Body of pancreas (tissue), 4 donors: Measurements from ENCODE around the gene KIAA1328. TPM values are rescaled to one million over a fixed set of nuclear protein-coding genes. Genes with fewer than 3 reads are reported as not detected.

Experiments
- ATAC-seq: fragments of 150-250 bp; one replicate; pipeline ENCODE4 v1.9.1; 2016
- DNase-seq, 4 donors: peaks; one replicate each; pipeline ENCODE4 v3.0.0-alpha.2; 2019
- H3K27ac ChIP-seq, 4 donors: fragments of 200-600 bp; sonication (generic); 1 replicate in 3 of 4; 2 replicates in 1 of 4; pipeline versions ENCODE4 v1.5.1 to v1.6.1; 2016 to 2019; ENCODE audit warnings: mild to moderate bottlenecking in 1 of 4, mixed read lengths in 1 of 4, moderate library complexity in 1 of 4
- H3K27me3 ChIP-seq, 2 donors: fragments of 200-600 bp; sonication (generic); one replicate each; pipeline ENCODE4 v1.6.0; 2016; ENCODE audit warnings: mild to moderate bottlenecking in 1 of 2
- H3K36me3 ChIP-seq, 2 donors: fragments of 200-600 bp; sonication (generic); replicated peaks in 1 of 2; 2 replicates each; pipeline ENCODE4 v1.5.1; 2016; ENCODE audit warnings: low read depth in 2 of 2; ENCODE audit not compliant: insufficient read depth in 1 of 2
- H3K4me1 ChIP-seq: fragments of 200-600 bp; sonication (generic); one replicate; pipeline ENCODE4 v1.6.0; 2016
- H3K4me3 ChIP-seq, 2 donors: fragments of 200-600 bp; sonication (generic); 1 replicate in 1 of 2; 2 replicates in 1 of 2; pipeline ENCODE4 v1.5.1; 2016 to 2019
- H3K9me3 ChIP-seq, 3 donors: fragments of 200-600 bp; sonication (generic); 1 replicate in 2 of 3; 2 replicates in 1 of 3; pipeline ENCODE4 v1.5.1; 2016
- CTCF ChIP-seq, 7 experiments: fragments of 450-650 bp in 4 of 7; fragments of 200-600 bp in 3 of 7; sonication (generic) in 3 of 7; IDR thresholded peaks; one replicate each; pipeline ENCODE4 v1.5.1; 2016 to 2019; ENCODE audit warnings: antibody characterized with exemption in 7 of 7
- POLR2A ChIP-seq, 3 donors: fragments of 450-650 bp; IDR thresholded peaks; one replicate each; pipeline ENCODE4 v1.6.1; 2016; ENCODE audit warnings: antibody characterized with exemption in 3 of 3, mild to moderate bottlenecking in 2 of 3
- WGBS, 2 donors: methylation state at CpG; one replicate each; pipeline ENCODE4 v1.1.5; 2017; 5-methylcytosine and 5-hydroxymethylcytosine counted together
- intact Hi-C: fragments of 100-400 bp; cut with DNase I; formaldehyde crosslinking; loops from one replicate; pipeline ENCODE4 v1.15.1; 2023
- total RNA-seq, 2 donors: library from RNA; depleted of rRNA; stranded (reverse); fragments of >200 nt; gene quantifications; one replicate each; pipeline ENCODE4 v1.1.0, GENCODE V29; 2016

The KIAA1328 gene
- total RNA-seq, 2 donors from 2014 or later, result 10.9 to 21.8 TPM

- H3K4me3 ChIP-seq, result no peak overlapping the region
- H3K9me3 ChIP-seq, result no peaks in the 10 kb centered on the region
- no peaks in the 10 kb centered on the region for H3K36me3 ChIP-seq
- intact Hi-C loops, result no loop called here
- H3K27me3 ChIP-seq, result no peaks in the 10 kb centered on the region
- H3K4me1 ChIP-seq, result no peaks in the 10 kb centered on the region
- DNase-seq (no peak), ATAC-seq (no peak)
- no peak overlapping the region for H3K27ac ChIP-seq
- no peak for TF ChIP-seq CTCF (IDR thresholded peaks at IDR 0.05)
These were observed 60.8 kb downstream of the KIAA1328 start for GRCh38 chr18:36889742-36890141.

- TF ChIP-seq POLR2A (IDR thresholded peaks at IDR 0.05), result no peak
- TF ChIP-seq CTCF (IDR thresholded peaks at IDR 0.05), result no peak
- Histone ChIP-seq H3K4me1 (no peaks in the 10 kb centered on the region), H3K36me3 (no peaks in the 10 kb centered on the region), H3K27ac (no peak overlapping the region), H3K4me3 (no peak overlapping the region), H3K9me3 (no peaks in the 10 kb centered on the region), H3K27me3 (no peaks in the 10 kb centered on the region)
- WGBS, 2 donors, result 88 to 91% methylated on average over 3 of the region's 3 CpGs
- intact Hi-C loops, result no loop called here
- DNase-seq (no peak), ATAC-seq (no peak)
These were observed 61.7 kb downstream of the KIAA1328 start for GRCh38 chr18:36890598-36890997.

- intact Hi-C loops, result no loop called here
- Histone ChIP-seq H3K4me3 (no peak overlapping the region), H3K9me3 (no peaks in the 10 kb centered on the region), H3K36me3 (no peaks in the 10 kb centered on the region), H3K4me1 (no peaks in the 10 kb centered on the region), H3K27me3 (no peaks in the 10 kb centered on the region), H3K27ac (no peak overlapping the region)
- TF ChIP-seq CTCF (IDR thresholded peaks at IDR 0.05) (no peak), POLR2A (IDR thresholded peaks at IDR 0.05) (no peak)
- no peak for DNase-seq
- no peak for ATAC-seq
- 74 to 95% methylated on average over 5 of the region's 5 CpGs for WGBS, 2 donors
These were observed 64.3 kb downstream of the KIAA1328 start for GRCh38 chr18:36893227-36893626.

- WGBS, 2 donors, result 85 to 86% methylated on average over 4 of the region's 4 CpGs
- Histone ChIP-seq H3K4me1 (no peaks in the 10 kb centered on the region), H3K27ac (no peak overlapping the region), H3K9me3 (no peaks in the 10 kb centered on the region), H3K27me3 (no peaks in the 10 kb centered on the region), H3K36me3 (no peaks in the 10 kb centered on the region), H3K4me3 (no peak overlapping the region)
- DNase-seq, result no peak
- TF ChIP-seq POLR2A (IDR thresholded peaks at IDR 0.05) (no peak), CTCF (IDR thresholded peaks at IDR 0.05) (no peak)
- no peak for ATAC-seq
- intact Hi-C loops, result no loop called here
These were observed 66.7 kb downstream of the KIAA1328 start for GRCh38 chr18:36895606-36896005.

GRCh38 chr18:36897253-36897652, 68.3 kb downstream of the KIAA1328 start:
- no peak for DNase-seq
- ATAC-seq, result no peak
- TF ChIP-seq POLR2A (IDR thresholded peaks at IDR 0.05) (no peak), CTCF (IDR thresholded peaks at IDR 0.05) (no peak)
- Histone ChIP-seq H3K36me3 (no peaks in the 10 kb centered on the region), H3K9me3 (no peaks in the 10 kb centered on the region), H3K27me3 (no peaks in the 10 kb centered on the region), H3K4me3 (no peak overlapping the region), H3K4me1 (no peaks in the 10 kb centered on the region), H3K27ac (no peak overlapping the region)
- intact Hi-C loops, result no loop called here
- 83% methylated on average over 1 of the region's 1 CpG for WGBS, 2 donors
